ENCODE data around the gene LILRB2.
"Not testable (repeated sequence)": the region's sequence is repeated elsewhere in the genome, so short reads cannot be mapped to it uniquely, and the experiment has no call there.

The LILRB2 gene

DNA sequence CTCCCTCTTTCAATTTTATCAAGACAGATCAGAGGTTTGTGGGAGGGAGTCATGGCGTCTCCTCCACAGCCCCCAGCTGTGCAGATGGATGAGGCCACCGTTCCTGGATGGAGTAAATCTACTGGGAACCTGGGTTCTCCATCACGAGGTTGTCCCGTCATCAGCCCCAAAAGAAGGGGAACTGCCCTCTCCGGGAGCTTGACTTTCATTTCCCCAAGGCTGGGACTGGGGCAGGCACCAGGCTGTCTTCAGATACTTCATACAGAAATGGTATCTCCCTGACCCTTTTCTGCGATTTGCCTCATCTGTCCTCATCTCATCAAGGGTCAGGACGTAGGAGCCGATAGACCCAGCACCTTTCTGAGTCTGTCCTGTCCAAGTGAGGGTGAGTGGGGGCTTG lies 9.8 kb downstream of the LILRB2 start:
- DNase-seq: no peak

DNA sequence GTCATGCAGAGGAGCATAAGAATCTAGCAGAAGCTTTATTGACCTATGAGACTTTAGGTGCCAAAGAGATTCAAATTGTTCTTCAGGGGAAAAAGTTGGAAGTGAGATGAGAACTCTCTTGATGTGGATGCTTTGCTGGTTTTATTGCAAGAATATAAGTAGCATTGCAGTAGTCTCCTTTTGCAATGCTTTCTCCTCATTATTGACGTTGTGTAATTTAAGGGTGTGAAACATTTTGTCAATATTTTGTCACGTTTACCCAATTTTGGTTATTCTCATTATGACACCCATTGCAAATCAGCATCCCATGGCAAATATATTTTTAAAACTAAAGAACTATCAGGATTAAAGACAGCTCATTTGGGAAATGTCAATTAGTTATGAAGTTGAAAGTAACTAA lies 12.0 kb downstream of the LILRB2 start:
- DNase-seq: no peak

DNA sequence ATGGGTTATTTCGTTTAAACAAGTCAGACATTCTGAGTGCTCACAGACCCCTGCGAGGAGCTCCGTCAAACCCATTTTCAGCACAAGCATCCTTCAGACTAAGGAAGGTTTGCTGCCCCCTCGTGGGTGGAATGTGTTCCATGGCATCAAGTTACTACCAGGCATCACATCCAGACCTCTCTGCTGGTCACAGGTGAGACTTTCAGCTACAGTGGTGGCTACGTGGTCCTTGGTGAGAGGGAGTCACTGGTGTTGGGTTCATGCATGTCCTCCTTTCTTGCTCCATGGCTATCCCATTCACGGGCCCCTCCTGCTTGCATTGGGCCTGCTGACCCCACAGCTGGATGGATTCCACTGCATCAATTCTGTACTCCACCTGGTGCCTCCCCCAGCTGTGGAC lies 14.8 kb downstream of the LILRB2 start:
- peak; percentile 57 for DNase-seq

DNA sequence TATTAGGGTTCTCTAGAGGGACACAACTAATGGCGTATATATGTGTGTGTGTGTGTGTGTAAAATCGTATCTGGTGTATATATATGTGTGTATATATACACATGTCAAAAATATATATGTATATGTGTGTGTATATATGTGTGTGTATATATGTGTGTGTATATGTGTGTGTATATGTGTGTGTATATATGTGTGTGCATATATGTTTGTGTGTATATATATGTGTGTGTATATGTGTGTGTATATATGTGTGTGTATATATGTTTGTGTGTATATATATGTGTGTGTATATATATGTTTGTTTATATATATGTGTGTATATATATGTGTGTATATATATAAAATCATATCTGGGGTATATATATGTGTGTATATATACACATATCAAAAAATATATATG lies 18.4 kb downstream of the LILRB2 start:
- no peak for DNase-seq

DNA sequence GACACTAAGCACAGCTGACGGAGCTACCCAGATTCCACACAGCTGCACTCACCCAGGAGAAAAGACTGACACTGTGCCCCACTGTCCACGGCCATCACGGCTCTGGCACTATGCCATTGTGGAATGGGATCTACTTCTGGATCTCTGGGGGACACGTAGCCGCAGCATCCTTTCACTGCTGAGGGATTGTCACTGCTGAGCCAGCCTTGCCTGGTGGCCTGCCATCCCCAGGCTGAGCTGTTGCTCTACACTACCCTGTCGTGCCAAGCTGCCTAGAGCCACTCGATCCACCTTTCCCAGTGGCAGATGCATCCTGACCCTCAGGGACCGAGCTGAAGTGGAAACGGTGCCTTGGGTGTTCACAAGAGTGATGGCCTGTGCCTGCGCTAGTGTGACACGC lies 18.8 kb downstream of the LILRB2 start:
- DNase-seq: no peak

DNA sequence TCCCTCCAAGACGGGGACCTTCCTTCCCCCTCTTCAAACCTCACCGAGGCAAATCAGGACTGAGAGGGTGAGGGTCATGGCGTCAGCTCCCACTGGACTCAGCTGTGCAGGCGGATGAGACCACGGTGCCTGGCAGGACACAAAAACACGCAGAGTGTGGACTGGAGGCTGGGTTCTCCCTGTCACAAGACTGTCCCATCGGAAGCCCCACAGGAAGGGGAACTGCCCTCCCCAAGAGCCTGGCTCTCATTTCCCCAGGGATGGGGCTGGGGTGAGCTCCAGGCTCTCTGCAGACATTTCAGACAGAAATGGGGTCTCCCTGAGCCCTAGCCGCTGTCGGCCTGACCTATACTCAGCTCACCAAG lies 23.8 kb downstream of the LILRB2 start, which contains the start of gene LILRB5:
Gene LILRB5 (minus strand): TSS at position 158 of the 365 bp plus-strand sequence. CDS start 80 bp downstream, at position 78.
- no peak for DNase-seq

DNA sequence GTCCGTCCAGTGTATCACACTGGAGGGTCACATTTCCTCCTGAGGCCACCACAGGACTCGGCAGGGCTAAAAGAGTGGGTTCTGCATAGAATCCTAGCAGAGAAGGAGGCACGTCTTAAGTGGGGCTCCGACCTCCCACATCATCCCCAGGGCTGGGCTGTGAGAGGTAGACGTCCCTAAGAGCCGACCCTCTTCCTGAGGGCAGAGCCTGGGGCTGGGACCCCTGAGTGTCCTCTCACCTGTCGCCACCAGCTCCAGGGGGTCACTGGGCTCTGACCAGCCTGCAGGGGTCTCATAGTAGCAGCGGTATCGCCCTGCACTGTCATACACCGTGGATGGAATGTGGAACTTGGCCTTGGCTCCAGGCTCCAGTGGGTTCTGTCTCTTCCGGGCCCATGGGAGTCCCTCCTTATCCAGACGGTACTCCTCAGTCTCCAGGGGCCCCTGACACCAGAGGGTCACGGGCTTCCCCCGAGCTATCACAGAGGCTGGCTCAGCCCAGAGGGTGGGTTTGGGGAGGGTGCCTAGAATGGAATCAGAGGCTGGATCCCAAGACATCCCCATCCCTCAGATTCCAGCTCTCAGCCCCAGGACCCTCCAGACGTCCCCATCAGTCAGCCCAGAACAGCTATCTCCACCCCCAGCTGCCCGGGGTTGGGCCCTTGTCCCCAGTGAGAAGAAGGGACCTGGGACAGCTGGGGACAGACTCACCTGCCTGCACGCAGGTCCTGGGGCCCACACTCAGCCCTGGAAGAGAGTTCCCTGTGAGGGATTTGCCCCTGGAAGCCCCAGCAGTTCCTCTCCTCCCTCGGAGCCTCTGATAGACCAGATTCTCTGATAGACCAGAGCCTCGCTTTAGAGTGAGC lies 24.4 kb downstream of the LILRB2 start:
- DNase-seq: no peak

DNA sequence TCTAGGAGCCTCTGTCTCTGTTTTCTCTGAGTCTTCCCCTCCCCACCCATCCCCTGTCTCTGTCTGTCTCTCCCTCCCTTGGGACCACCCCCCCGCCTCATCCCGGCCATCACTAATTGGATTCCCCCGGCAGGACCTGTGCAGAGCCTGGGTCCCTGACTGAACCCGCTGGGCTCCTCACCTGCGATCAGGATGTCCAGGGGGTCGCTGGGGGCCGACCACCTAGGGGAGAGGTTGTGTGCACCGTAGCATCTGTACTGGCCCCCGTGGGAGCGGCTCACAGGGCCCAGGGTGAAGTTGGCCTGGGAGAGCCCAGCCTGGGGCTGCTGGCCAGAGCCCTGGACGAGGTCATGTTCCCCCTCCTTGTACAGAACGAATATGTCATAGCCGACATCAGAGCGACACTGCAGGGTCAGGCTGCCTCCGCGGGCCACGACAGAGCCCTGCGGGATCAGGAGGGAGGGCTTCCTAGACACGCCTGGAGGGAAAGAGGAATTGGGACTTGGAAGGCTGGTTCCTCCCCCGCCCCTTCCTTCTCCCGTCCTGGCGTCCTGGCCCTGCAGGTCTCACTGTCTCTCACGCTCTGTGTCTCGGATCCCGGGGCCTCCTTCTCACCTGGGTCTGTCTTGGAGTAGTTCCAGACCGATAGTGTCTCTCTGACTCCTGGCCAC lies 25.7 kb downstream of the LILRB2 start:
- DNase-seq: no peak

DNA sequence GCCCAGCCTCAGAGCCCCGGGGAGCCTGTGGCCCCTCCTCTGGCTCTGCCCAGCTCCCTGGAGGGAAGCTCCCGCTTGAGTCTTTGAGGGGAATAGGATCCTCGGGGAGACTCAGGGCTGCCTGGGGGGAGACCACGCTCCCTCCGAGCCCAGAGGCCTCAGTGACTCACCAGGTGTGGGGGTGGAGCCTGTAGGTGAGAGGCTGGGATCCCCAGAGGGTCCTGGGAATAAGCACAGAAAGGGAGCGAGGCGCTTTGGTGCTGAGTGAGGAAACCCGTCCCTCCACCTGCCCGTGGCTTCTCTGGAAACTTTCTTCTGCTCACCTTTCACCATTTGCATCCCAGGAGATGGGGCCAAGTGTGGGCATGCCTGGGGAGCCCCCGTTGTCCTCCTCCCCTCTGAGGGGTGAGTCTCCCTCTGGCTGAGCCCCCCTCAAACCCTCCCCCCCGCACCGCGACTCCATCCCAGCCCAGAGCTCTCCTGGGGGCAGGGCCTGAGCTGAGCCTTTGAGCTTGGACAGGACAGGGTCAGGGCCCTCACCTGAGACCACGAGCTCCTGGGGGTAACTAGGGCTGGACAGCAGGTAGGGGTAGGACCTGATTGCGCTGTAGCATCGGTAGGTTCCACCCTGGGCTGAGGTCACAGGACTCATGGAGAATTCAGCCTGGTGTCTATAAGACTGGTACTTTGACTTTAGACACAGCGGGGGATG lies 26.6 kb downstream of the LILRB2 start:
- no peak for DNase-seq

DNA sequence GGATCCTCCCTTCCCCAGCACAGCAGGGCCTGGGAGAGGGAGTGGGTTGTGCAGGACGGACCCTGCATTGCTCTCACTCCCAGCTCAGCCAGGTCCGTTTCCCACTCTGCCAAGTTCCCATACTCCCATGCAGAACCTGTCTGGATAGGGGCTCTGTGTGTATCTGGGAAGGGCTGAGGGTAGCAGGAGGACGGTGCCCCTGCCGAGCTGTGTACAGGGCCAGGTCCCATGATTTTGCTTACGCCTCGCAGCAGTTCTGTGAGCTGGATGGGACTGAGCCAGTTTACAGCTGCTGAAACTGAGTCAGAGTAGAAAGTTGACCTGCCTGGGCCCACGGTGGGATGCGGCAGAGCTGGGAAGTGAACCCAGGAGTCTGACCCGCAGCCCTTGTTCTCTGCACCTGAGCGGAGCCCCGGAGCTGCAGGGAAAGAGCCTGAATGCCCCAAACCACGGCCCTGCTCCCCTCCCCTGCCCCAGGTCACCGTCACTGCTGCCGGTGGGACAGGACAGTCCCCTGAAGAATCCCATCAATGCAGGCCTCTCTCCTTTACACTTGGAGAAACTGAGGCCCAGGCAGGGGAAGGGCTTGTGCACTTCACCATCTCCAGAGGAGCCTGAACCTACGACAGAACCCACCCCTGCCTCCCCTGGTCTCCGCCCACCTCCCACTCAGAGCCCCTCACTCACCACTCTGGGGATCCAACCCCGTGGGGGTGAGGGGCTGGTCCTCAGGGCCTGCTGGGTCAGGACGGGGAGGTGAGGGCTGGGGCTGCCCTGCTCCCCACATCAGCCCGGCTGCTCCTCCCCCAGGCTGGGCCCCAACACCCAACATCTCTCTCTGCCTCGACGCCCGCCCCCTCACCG lies 27.3 kb downstream of the LILRB2 start:
- no peak for DNase-seq

DNA sequence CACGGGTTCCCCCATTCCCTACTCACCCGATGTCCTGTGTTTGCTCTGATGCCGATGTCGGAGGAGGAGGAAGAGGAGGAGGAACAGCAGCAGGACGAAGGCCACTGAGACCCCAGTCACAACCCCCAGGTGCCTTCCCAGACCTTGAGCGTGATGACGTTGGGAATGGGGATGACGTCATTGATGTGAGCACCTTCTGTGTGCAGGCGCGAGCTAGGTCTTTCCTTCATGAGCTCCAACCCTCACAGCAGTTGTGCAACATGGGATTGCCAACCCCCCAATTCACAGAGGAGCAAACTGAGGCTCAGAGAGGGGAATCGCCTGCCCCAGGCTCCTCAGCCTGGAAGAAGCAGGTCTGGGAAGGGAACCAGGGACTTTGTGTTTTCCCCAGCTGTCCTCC lies 28.1 kb downstream of the LILRB2 start:
- no peak for DNase-seq

DNA sequence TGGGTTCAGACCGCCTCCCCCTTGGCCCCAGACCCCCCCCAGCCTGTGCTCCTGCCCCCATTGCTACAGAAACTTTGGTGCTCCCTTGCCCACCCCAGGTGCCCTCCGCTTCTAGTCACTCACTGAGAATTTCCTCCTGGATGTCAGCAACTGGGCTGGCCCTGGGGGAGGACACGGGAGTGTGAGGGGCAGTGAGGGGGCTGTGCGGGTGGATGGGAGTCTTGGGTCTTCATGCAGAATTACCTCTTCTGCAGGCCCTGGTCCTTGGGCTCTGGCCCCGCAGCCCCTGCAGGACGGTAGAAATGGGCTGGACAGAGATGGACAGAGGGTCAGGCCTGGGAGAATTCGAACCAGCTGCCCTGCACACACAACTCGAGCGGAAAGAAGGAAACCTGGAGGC lies 28.7 kb downstream of the LILRB2 start:
- no peak for DNase-seq

DNA sequence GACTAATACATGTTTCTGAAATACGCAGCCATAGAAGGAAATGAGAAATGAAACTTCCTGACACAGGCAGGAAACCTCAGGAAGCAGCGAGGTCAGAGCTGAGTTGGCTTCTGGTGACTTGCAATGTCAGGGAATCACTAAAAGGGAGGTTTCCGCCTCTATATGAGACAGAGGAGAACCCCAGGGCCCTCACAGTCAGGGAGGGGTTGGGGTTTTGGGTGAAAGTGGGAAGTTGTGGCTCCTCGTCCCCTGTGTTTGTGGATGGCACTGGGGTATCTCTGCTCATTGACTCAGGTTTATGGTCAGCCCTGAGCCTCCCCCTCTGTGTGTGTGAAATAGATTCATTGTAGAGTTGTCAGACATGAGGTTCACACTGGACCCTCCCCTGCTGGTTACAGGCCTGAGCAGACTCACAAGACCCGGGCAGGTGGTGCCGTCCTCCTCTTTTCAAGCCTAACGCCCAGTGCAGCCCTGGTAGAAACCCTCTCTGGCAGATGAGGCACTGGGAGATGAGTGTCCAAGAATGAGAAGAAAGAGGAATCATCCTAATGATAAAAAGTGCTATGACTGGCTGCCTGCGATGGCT lies 32.8 kb downstream of the LILRB2 start:
- DNase-seq: peak; percentile 37

DNA sequence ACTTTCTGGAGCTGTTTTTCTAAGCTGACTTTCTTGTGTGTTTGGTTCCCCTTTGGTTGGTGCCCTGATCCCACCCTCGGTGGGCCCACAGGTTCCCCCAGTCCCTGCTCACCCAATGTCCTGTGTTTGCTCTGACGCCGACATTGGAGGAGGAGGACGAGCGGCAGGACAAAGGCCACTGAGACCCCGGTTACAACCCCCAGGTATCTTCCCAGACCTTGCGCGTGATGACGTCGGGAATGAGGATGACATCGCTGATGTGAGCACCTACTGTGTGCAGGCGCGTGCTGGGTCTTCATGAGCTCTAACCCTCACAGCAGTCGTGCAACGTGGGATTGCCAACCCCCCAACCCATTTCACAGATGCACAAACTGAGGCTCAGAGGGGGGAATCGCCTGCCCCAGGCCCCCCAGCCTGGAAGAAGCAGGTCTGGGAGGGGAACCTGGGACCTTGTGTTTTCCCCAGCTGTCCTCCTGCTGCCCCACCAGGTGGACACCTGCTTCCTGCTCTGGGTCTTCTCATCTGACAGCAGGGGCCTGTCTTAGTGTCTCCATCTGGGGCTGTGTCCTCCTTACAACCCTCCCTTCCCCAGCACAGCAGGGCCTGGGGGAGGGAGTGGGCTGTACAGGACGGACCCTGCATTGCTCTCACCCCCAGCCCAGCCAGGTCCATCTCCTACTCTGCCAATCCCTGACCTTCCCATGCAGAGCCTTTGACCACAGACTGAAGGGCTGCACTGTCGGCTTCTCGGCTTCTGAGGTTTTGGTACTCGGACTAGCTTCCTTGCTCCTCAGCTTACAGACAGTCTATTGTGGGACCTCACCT lies 33.6 kb downstream of the LILRB2 start:
- DNase-seq: no peak

DNA sequence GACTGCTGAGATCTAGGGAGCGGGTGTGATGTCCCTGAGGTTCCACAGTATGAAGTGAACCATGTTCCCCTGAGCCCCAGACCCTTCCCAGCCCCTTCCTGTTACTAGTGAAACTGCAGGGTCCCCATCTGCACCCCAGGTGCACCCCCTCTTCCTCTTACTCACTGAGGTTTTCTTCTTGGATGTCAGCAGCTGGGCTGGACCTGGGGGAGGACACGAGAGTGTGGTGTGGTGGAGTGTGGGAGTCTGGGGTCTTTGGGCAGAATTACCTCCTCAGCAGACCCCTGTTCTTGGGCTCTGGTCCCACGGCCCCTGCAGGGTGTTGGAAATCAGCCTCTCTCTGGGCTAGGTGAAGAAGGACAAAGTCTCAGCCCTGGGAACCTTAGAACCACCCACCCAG lies 35.0 kb downstream of the LILRB2 start:
- no peak for DNase-seq

DNA sequence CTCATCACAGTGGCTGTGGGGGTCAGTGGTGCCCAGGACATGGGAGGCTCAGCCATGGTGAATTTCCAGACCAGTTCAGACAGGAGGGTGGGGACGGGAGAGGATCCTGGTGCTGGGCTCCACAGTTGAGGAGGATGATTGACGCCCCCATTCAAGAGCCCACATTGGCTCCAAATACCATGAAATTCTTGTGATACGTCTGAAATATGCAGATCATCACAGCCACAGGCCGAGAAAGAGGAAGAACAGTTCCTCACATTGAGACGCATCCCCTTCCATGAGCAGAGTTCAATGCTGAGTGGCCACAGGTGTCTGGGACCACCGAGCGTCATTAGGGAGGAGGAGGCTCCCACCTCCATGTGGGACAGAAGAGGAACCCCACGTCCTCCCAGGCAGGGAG lies 37.1 kb downstream of the LILRB2 start:
- not testable (repeated sequence) for DNase-seq

DNA sequence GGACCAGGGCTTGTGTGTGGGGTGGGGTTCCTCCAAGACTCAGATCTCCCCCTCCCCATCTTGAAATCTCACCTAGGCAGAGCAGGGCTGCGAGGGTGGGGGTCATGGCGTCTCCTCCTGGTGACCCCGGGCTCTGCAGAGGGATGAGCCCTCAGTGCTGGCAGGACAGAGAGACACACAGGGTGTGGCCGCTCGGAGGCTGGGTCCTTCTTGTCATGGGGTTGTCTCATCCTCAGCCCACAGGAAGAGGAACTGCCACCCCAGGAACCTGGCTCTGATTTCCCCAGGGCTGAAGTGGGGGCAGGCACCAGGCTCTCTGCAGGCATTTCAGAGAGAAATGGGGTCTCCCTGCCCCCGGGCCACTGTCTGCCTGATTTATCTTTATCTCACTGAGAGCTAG lies 38.3 kb downstream of the LILRB2 start, which contains the start of gene LILRA6:
Gene LILRA6 (minus strand): TSS at position 145 of the 400 bp plus-strand sequence.
- DNase-seq: peak; percentile 7

DNA sequence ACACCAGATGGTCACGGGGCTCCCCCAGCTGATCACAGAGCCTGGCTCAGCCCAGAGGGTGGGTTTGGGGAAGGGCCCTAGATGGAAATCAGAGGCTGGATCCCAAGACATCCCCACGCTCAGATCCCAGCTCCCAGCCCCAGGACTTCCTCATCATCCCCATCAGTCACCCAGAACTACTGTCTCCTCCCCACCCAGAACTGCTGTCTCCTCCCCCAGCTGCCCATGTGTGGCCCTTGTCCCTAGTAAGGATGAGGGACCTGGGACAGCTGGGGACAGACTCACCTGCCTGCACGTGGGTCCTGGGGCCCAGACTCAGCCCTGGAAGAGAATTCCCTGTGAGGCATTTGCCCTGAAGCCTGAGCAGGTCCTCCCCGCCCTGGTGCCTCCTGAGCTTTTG lies 38.7 kb downstream of the LILRB2 start:
- DNase-seq: not testable (repeated sequence)

DNA sequence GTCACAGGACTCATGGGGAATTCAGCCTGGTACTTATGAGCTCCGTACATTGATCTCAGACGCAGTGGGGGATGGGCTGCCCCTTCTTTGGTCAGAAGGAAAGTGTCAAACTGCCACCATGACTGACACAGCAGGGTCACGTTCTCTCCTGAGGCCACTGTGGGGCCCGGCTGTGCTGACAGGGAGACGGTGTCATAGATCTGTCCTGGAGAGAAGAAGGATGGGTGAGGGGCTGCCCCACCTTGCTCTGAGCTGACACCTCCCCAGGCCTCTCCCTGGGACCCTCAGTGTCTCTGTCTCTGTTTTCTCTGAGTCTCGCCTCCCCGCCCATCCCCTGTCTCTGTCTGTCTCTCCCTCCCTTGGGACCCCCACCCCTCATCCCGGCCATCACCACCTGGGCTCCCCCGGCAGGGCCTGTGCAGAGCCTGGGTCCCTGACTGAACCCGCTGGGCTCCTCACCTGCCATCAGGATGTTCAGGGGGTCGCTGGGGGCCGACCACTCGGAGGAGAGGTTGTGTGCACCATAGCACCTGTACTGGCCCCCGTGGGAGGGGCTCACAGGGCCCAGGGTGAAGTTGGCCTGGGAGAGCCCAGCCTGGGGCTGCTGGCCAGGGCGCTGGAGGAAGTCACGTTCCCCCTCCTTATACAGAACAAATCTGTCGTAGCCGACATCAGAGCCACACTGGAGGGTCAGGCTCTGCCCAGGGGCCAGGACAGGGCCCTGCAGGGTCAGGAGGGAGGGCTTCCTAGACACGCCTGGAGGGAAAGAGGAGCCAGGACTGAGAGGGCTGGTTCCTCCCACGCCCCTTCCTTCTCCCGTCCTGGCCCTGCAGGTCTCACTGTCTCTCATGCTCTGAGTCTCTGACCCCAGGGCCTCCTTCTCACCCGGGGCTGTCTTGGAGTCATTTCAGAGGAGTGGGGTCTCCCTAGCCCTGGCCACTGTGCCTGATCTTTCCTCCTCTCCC lies 40.3 kb downstream of the LILRB2 start:
- DNase-seq: not testable (repeated sequence)

Data from CD4-positive, alpha-beta T cell treated with Interleukin-21 for 1 hour (primary cell).